Kidney epithelial cell (primary cell): Measurements from ENCODE around the gene MAP4K4. TPM values are rescaled to one million over a fixed set of nuclear protein-coding genes. Genes with fewer than 3 reads are reported as not detected.
A peak's percentile ranks its signal among the peaks of the same experiment; 100 is the strongest.

ENCODE experiments used
- DNase-seq: peaks from one replicate; pipeline ENCODE4 v3.0.0-alpha.2; 2010; ENCODE audit warnings: low read depth
- H3K27me3 ChIP-seq: 2 replicates; pipeline ENCODE4 v1.6.0; 2011; ENCODE audit warnings: low read length; ENCODE audit not compliant: control insufficient read depth, insufficient read depth
- H3K36me3 ChIP-seq: 2 replicates; pipeline ENCODE4 v1.5.1; 2011; ENCODE audit warnings: low read length; ENCODE audit not compliant: control insufficient read depth, insufficient read depth
- H3K4me3 ChIP-seq: 2 replicates; pipeline ENCODE4 v1.5.1; 2011; ENCODE audit warnings: low read depth, mild to moderate bottlenecking, control low read depth, low read length
- CTCF ChIP-seq: IDR thresholded peaks from 2 replicates; pipeline ENCODE4 v1.5.1; 2011; ENCODE audit warnings: mild to moderate bottlenecking, moderate library complexity, low read length, control low read depth, inconsistent platforms; ENCODE audit not compliant: insufficient read depth, poor library complexity, severe bottlenecking
- total RNA-seq: library from RNA; depleted of rRNA; stranded (reverse); fragments of >200 nt; gene quantifications from 2 replicates; pipeline ENCODE4 v1.2.3, GENCODE V29; 2015

Gene MAP4K4
- 124 and 134 TPM in 2 replicates for total RNA-seq

- Histone ChIP-seq H3K27me3 (no peaks in the 10 kb centered on the region), H3K4me3 (peak within 1 kb of the TSS; percentile 66), H3K36me3 (no peaks in the 10 kb centered on the region)
- peak; percentile 35 for TF ChIP-seq CTCF
- peak; percentile 32 for DNase-seq
These were observed at the start of gene MAP4K4 for GRCh38 chr2:101697124-101698013. Gene MAP4K4, plus strand, starts transcription at chr2:101697707. Its CDS starts 374 bp downstream, at chr2:101698081.

- no peak for TF ChIP-seq CTCF
These were observed 44.0 kb upstream of the MAP4K4 start for GRCh38 chr2:101653469-101653868.

GRCh38 chr2:101655702-101656422 lies 41.6 kb upstream of the MAP4K4 start:
- Histone ChIP-seq H3K27me3 (no peaks in the 10 kb centered on the region), H3K36me3 (no peaks in the 10 kb centered on the region), H3K4me3 (no peak overlapping the region)
- no peak for DNase-seq
- no peak for TF ChIP-seq CTCF

More at GRCh38 chr2:101653469-101653868, 44.0 kb upstream of the MAP4K4 start:
- H3K27me3 ChIP-seq, result no peaks in the 10 kb centered on the region
- H3K36me3 ChIP-seq, result no peaks in the 10 kb centered on the region
- H3K4me3 ChIP-seq, result no peak overlapping the region
- no peak for DNase-seq

GRCh38 chr2:101657787-101658186 lies 39.7 kb upstream of the MAP4K4 start:
- Histone ChIP-seq H3K27me3 (no peaks in the 10 kb centered on the region), H3K4me3 (no peak overlapping the region), H3K36me3 (no peaks in the 10 kb centered on the region)
- DNase-seq, result no peak
- TF ChIP-seq CTCF, result no peak

- no peak for DNase-seq
- Histone ChIP-seq H3K4me3 (no peak overlapping the region), H3K36me3 (no peaks in the 10 kb centered on the region), H3K27me3 (no peaks in the 10 kb centered on the region)
- no peak for TF ChIP-seq CTCF
These were observed 39.1 kb upstream of the MAP4K4 start for GRCh38 chr2:101658387-101658786.
